Activated T-helper 17 cell treated with anti-CD3 and anti-CD28 coated beads, Interleukin-2, amount 50 U/mL, for 72 hours (primary cell): ENCODE measurements around the gene SLC6A17. TPM values are rescaled to one million over a fixed set of nuclear protein-coding genes. Genes with fewer than 3 reads are reported as not detected.

ENCODE experiments used
- total RNA-seq, 2 donors: library from RNA; stranded (reverse); gene quantifications; one replicate each; pipeline ENCODE4 v1.2.3, GENCODE V29; 2022

Gene SLC6A17
- total RNA-seq, 2 donors from 2014 or later: not detected

Other genes with a start within 250 kb of the SLC6A17 start
- 10 to 100 TPM; 46.8 to 95.4 TPM for gene CSF1, start 239.6 kb upstream of the SLC6A17 start, total RNA-seq
- gene AHCYL1, start 165.7 kb upstream of the SLC6A17 start, total RNA-seq: 10 to 100 TPM; 60.1 to 80.8 TPM
- gene STRIP1, start 115.9 kb upstream of the SLC6A17 start, total RNA-seq: 10 to 100 TPM; 21.4 to 31.1 TPM
- not detected for gene ALX3, start 79.8 kb upstream of the SLC6A17 start, total RNA-seq
- not detected for gene UBL4B, start 38.1 kb upstream of the SLC6A17 start, total RNA-seq
- gene KCNC4, start 59.8 kb downstream of the SLC6A17 start, total RNA-seq: 10 to 100 TPM; 13.4 to 18.9 TPM
- 10 to 100 TPM; 61.8 to 86.2 TPM for gene RBM15, start 188.9 kb downstream of the SLC6A17 start, total RNA-seq
- under 1 TPM; 0.19 to 0.58 TPM for gene SLC16A4, start 240.5 kb downstream of the SLC6A17 start, total RNA-seq